Activated CD8-positive, alpha-beta memory T cell treated with anti-CD3 and anti-CD28 coated beads, Interleukin-2, amount 50 U/mL, for 24 hours (primary cell): ENCODE results near the gene SLU7.
"Not testable (repeated sequence)": the region's sequence is repeated elsewhere in the genome, so short reads cannot be mapped to it uniquely, and the experiment has no call there.

Experiments used
- DNase-seq: peaks from one replicate; pipeline ENCODE4 v3.0.0-alpha.2; 2020; ENCODE audit errors: extremely low read depth

SLU7 gene

DNA sequence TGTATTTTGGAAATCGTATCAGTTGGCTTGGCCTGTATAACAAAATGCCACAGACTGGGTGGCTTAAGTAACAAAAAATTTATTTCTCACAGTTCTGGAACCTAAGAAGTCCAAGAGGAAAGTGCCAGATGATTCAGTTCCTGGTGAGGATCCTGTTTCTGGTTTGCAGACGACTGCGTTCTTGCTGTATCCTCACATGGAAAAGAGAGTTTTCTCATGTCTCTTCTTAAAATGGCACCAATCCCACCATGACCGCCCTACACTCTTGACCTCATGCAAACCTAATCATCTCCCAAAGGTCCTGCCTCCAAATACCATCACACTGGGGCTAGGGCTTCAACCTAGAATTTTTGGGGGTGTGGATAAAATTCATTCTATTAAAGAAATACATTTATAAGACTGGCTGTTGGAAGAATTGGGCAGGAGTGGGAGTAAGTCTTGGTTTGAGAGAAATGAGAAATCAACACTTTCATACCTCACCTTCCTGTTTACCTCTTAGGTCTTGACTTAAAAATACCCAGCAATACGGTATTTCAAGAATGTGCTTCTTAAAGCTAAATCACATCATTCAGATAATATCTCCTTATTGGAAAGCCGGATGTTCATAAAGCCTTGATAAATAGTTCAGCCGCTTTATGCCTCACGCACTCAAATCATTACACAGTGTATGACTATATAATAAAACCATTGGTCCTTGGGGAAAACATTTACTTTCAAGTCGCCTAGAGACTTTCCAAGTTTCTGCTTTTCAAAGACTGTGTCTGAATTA is 31.5 kb upstream of the SLU7 start:
- no peak for DNase-seq

- no peak for DNase-seq
Measured at GRCh38 chr5:160449458-160449857, 30.6 kb upstream of the SLU7 start.

DNA sequence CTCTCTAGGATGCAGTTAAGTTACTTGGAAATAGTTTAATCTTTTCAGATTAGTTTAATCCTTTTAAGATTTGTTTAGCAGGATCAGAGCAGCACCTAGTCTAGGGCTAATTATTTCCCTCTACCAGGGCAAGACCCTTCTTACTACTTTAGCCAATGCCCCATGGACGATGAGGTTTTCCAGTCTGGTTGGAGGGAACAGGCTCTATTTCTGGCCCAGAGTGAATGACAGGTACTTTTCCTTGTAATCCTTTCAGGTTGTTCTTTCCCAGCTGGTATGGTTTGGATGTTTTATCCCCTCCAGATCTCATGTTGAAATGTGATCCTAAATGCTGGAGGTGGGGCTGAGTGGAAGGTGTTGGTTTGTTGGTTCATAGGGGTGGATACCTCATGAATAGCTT is 30.0 kb upstream of the SLU7 start:
- DNase-seq, result no peak

DNA sequence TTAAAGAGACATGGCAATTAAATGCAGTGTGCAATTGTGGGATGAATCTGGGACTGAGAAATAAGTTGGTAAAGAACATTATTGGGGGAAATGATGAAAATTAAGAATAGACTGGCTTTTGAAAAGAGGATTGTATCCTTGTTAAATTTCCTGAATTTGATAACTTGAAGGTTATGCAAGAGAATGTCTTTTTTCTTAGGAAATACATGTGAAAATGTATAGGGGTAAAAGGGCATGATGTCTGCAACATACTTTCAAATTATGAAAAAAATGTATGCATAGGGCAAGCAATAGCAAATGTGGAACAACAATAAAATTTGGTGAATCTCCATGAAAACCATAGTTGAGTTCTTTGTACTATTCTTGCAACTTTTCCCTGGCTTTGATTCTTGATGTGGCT is 26.9 kb upstream of the SLU7 start:
- no peak for DNase-seq

DNA sequence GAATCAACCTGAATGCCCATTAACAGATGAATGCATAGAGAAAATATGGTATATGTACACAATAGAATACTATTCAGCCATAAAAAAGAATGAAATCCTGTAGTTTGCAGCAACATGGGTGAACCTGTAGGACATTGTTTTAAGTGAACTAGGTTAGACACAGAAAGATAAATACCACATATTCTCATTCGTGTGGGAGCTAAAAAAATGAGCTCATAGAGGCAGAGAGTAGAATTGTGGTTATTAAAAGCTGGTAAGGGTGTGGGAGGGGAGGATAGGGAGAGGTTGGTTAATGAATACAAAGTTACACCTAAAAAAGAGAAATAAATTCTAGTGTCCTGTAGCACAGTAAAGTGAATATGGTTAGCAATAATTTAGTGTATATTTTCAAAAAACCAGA is 26.3 kb upstream of the SLU7 start:
- no peak for DNase-seq

DNA sequence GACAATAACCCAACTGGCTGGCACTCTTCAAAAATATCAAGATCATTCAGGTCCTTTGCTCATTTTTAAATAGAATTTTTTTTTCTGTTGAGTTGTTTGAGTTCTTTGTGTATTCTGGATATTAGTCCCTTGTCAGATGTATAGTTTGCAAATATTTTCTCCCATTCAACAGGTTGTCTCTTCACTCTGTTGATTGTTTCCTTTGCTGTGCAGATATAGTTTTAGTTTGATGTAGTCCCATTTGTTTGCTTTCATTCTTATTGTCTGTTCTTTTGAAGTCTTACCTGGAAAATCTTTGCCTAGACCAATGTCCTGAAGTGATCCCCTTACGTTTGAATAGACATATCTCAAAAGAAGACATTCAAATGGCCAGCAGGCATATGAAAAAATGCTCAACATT is 25.5 kb upstream of the SLU7 start:
- DNase-seq, result no peak

DNA sequence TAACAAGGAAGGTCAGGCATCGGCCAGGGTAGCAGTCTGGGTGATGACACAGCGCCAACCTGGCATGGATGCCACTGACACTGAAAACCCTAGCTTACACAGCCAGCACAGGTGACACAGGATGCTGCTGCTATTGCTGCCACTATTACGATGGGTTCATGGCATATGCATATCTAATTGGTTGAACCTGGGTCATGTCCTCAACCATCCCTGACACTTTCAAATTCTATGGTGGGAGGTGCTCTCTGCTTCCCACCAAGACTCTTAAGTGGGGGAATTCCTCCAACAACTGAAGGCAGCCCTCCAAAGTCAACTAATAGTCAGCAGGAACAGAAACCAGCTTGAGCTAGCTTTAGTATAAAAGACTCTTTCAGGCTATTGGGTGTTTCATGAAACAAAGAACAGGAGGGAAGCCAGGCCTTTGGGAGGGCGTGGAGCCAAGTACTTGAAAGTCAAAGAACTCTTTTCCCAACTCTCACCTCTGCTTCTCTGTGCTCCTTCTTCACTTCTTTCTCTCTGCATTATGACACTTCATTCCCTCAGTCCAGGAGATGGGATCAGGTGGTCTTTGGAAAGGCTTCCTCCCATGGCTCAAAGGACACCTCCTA is 24.0 kb upstream of the SLU7 start:
- DNase-seq, result no peak

DNA sequence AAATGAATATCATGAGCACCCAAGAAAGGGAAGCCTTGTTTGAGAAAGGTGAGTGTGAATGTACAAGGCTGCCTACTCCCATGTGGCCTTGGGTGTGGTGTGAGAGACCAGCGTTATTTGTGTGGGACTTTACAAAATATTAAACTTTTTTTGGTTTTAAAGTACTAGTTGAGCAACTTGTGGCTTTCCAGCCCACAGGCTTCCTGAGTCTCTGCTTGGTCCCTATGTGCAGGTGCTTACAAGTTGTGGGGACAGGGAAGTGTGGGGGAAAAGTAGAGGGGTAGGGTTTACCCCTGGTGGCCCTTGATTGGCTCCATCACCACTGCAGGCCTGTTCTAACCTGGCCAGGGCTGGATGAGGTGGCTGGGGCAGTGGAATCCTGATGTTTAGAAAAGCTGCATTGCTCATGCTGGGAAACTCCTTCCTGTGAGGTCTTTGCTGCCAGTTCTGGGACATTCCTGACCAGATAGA is 22.5 kb upstream of the SLU7 start:
- DNase-seq, result no peak

DNA sequence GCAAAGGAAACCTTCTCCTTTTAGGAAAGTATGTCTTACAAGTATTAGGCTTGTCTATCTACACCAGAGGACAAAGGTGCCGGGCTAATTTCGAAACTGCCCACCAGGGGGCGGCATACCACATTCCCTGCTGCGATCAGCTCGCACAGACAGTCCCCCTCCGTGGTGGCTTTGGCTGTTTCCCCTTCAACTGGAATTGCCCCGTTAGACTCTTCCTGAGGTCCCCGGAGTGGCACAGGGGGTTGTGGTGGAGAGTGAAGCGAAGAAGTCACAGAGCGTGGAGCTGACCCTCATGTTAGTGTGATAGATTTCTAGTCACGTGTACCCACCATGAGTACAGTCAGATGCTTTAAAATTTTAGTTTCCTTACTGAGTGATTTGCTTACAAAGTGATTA is 20.3 kb upstream of the SLU7 start:
- DNase-seq, result peak; percentile 82

DNA sequence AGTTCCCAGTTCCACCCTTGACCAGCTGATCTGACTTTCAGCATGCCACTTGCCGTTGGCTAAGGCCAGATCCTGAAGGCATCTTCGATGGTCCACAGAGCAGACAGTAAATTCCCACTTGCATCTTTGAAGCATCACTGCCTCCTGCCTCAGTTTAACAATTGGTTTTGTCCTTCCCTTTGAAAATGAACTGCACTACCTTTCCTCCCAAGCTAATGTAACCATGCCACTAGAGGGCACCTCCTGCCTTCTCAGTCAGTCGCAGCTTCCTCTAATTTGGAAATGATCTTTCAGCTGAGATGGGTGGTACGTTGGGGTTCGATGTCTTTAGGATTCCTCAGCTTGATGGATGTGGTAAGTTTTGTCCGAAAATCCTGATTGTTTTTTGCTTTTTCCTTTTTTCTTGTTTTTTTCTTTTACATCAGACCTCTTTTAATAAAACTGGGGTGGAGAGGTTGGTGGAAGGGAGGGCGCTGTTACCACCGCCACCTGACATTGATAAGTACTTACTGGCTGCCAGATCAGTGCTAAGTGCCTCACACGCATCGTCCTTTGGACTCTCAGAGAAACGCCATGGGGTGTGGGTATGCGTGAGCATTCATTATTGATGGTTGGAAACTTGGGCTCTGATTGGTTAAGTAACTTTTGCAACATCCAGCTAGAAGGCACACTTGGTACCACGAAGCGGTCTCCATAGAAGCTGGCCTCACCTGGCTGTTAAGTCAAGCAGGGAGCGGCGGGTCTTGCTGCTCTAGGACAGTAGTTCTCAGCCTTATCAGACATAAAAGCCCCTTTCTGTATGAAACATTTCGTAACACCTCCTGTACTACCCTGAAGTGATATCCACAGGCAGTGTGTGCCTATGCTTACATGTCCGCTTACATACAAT is 19.7 kb upstream of the SLU7 start:
- DNase-seq, result peak; percentile 19

DNA sequence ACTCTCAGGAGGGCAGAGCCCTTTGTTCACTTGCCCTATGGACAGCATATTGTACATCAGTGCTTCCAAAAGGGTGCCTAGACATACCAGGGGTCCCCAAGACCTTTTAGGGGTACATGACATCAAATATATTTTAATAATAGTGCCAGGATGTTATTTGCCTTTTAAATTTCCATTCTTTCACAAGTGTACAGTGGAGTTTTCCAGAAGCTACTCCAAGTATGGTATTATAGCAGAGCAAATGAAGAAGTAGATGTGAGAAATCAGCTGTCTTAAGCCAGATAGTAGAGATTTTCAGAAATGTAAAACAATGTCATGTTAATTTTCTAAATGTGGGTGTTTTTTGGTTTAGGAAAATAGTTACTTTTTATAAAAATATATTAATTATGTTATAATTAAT is 18.4 kb upstream of the SLU7 start:
- DNase-seq, result no peak

DNA sequence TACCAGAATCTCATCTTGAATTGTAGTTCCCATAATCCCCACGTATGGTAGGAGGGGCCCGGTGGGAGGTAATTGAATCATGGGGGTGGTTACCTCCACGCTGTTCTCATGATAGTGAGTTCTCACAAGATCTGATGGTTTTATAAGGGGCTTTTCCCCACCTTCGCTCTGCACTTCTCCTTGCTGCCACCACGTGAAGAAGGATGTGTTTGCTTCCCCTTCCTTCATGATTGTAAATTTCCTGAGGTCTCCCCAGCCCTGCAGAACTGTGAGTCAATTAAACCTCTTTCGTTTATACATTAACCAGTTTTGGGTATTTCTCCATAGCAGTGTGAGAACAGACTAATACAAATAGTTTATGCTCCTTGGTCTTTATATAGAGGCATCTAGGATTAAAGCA is 17.8 kb upstream of the SLU7 start:
- not testable (repeated sequence) for DNase-seq

DNA sequence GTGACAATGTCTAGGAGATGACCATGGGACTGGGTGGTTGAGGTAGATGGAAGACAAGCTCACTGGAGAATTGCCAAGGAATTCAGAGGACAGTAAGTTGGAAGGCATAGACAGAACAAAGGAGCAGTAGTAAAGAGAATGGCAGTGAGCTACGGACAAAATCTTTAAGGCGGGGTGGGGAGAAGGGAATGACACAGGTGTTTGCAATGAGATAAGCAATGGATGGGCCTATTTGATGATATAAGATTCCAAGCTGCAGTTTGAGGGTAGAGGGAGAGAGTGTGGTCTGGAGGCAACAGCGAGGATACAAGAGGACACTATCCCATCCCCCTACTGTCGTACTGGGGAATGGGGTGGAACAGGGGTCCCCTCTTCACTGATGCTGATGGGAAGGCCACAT is 17.1 kb upstream of the SLU7 start:
- DNase-seq, result no peak

DNA sequence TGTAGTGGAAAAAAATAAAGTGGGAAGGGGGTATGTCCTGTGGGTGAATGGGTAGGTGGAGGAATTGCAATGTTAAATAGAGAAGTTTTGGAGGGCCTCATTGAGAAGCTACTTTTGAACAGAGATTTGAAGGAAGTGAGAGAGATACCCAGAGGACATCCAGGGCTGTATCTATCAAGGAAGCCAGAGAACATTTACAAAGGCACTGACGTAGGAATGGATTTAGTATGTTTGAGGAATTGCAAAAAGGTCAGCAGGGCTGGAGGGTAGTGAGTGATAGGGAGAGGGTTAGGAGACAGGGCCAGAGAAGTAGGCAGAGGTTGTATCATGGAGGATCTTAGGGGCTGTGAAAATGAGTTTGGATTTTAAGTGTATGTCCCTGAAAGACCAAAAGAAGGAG is 16.7 kb upstream of the SLU7 start:
- DNase-seq, result no peak

DNA sequence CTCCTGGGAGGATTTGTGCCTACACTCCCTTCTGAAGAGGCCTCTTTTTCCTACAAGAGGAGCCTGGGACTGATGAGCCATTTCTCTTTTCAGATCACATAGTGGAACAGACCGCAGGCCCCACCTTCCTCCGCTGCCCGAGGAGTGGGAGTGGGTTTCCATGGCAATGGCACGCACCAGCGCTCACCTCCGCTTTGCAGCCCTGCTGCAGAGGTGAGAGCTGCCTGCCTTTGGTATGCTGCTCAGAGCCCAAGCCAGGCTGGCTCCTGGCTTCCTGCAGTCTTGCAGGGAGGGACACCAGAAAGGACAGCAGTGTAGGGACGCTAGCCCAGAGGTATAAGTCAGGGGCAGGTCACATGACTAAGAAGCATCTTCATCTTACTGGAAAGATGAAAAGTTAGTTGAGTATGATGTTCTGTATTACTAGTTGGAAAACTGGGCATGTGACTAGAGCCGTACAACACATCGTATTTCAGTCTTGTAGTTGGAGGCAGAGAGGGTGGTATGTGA is 15.2 kb upstream of the SLU7 start:
- DNase-seq, result no peak

DNA sequence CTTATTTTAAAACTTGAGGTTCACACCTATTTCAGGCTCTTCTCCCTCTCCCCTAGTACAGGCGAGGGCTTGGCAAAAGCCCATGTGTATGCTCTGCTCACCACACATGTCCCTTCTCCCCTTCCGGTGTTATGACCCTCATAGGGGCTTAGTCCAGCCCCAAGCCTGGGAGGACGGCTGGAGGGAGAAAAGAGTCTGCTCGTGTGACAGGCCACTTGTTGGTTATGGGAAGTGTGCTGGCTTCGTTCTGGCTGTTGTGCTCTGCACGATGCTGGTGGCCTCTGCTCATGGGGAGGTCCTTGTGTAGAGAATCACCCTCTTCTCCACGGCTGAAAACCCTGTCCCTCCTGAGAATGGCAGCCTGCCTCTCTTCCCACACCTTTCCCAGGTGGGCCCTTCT is 13.9 kb upstream of the SLU7 start:
- no peak for DNase-seq

DNA sequence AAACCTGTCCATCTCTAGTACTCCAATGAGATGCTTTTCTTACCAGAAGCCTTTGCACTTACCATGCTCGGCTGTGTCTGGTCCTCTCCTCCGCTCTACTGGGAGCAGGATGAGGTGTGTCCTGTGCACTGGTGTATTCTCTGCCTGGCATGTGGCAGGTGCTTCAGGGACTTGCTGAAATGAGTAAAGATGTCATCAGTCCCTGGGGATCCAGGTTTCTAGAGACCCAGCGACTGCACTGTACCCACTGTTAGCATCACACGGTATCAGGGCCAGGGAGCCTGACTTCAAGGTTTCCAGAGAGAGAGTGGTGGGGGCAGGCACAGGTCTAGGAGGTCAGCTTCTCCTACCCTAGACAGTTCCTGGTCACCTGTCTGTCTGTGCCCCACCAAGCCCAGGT is 13.3 kb upstream of the SLU7 start:
- DNase-seq, result no peak

DNA sequence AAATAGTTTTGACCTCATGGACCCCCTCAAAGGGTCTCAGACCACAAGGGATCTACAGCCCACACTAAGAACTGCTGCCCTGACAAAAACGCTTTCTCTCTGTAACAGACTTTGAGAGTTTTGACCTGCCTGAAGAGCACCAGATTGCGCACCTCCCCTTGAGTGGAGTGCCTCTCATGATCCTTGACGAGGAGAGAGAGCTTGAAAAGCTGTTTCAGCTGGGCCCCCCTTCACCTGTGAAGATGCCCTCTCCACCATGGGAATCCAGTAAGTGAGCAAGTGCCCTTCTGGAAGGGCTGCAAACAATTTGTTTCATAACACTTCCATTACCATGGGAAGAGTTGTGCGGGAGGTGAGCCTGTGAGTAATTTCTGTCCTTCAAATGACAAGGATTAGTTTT is 8.7 kb upstream of the SLU7 start:
- no peak for DNase-seq

DNA sequence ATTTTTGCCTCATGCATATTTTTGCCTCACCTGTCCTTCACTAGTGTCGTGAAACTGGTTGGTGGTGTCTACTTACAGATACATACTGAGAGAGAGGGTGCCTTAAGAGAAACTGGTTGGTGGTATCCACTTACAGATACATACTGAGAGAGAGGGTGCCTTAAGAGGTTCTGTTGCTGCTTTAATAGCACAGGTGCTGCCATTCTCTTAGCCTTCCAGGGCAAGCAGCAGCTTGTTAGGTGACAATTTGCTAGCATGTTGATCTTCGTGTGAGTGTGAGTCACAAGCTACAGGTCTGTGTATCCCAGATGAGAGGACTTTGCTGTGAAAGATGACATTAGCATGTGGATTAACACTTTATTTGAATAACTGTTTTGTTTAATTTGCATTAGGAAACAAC is 4.2 kb upstream of the SLU7 start:
- no peak for DNase-seq

DNA sequence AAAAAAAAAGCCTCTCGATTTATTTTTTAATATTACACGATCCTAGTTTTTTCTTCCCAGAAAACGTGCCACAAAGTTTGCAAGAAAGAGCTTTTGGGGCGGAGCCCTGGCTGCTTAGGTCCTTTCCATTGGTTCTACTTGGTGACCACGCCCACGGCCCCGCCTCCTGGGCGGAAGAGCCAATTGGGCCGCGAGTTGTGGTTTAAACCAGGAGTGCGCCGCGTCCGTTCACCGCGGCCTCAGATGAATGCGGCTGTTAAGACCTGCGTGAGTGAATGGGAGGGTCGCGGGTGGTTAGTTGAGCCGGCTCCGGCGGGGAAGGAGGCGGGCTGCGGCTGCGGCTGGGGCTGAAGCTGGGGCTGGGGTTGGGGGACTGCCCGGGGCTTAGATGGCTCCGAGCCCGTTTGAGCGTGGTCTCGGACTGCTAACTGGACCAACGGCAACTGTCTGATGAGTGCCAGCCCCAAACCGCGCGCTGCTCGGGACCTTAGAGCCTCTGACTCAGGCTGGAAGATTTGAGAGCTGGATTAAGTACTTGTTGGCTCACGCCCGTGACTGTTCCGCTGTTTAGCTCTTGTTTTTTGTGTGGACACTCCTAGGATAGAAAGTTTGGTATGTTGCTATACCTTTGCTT is 2.9 kb upstream of the SLU7 start, which contains the start of gene PTTG1:
Gene PTTG1 (plus strand): TSS at position 231 of the 634 bp plus-strand sequence. CDS start 458 bp downstream, outside the sequence.
- DNase-seq, result peak; percentile 71

DNA sequence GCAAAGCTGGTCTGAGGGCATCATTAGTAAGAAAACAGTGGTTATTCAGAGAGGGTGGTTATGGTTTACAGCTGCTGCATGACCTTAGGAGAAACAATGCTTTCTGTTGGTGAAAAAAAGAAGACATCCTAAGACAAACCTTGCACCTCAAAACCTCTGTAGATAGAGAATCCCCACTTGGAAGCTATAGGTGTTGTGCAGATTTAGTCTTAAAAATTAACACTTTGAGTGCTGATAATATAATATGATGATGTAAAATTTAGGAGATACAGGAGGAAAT is 1.4 kb upstream of the SLU7 start:
- DNase-seq, result no peak
